ENCODE results near the gene PKNOX1.

- TF ChIP-seq CTCF (IDR thresholded peaks at IDR 0.05) (no peak), POLR2A (IDR thresholded peaks at IDR 0.05) (no peak)
Measured at GRCh38 chr21:43024439-43025136, 50.2 kb downstream of the PKNOX1 start.
